ENCODE data around the gene PICALM.

PICALM gene

DNA sequence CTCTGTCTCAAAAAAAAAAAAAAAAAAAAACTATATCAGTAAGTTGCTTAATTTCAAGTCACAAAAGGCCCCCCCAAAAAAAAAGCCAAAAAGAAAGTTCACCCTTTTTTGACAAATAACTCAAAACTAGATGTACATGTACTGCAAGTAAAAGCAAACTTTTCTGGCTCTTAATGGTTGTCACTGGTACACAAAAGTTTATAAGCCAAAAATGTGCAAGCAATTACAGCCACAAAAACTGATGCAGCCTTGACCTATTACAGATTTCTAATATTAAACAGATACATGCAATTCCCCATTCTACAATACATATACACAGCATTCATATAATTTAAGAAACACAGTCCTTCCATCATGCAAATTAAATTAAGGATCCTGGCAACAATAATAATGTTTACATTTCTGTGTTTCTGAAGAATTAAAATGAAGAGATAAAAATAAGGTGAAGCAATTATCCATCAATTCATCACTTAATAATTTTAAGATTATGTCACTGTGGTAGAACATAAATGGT lies 18.6 kb downstream of the PICALM start:
- no peaks in the 10 kb centered on the region for H3K36me3 ChIP-seq (ENCODE audit: control insufficient read depth, insufficient read depth, low read length)
- H3K4me3 ChIP-seq (ENCODE audit: insufficient read depth, low read depth, low read length): no peak overlapping the region
- no peaks in the 10 kb centered on the region for H3K4me1 ChIP-seq (ENCODE audit: control insufficient read depth, insufficient read depth, low read length)
- H3K27ac ChIP-seq (ENCODE audit: insufficient read depth, low read depth, low read length, poor library complexity, severe bottlenecking): no peak overlapping the region
- H3K9me3 ChIP-seq (ENCODE audit: control insufficient read depth, low read length): no peaks in the 10 kb centered on the region
- H3K27me3 ChIP-seq (ENCODE audit: control insufficient read depth, insufficient read depth, low read length, poor library complexity, severe bottlenecking): no peaks in the 10 kb centered on the region

DNA sequence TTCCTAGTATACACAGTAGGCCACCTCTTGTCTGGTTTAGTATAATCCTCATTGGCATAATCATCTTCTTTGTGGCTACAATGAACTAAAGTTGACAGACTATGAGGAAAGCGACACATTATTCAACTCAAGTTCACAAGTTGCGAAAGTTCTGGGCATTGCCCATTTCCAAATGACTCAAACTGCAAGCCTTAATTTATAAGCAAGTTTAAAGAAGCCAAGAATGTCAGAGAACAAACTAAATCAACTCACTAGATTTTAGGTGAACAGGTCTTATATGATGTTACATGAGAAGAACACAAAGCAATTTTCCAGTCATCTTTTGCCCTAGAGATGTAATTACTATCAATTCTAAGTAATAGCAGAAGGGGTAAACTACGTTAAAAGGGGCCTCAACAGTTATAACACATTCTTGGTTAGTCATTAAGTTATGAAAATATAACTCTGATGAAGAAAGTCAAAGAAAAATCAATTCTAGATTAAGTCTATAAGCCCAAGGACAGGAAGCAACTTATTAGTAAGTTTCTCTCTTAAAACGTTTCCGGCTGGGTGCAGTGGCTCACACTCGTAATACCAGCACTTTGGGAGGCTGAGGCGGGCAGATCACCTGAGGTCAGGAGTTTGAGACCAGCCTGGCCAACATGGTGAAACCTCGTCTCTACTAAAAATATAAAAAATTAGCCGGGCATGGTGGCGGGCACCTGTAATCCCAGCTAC lies 21.5 kb downstream of the PICALM start:
- Histone ChIP-seq H3K4me3 (ENCODE audit: insufficient read depth, low read depth, low read length) (no peak overlapping the region), H3K27ac (ENCODE audit: insufficient read depth, low read depth, low read length, poor library complexity, severe bottlenecking) (no peak overlapping the region), H3K4me1 (ENCODE audit: control insufficient read depth, insufficient read depth, low read length) (no peaks in the 10 kb centered on the region), H3K9me3 (ENCODE audit: control insufficient read depth, low read length) (no peaks in the 10 kb centered on the region), H3K27me3 (ENCODE audit: control insufficient read depth, insufficient read depth, low read length, poor library complexity, severe bottlenecking) (no peaks in the 10 kb centered on the region), H3K36me3 (ENCODE audit: control insufficient read depth, insufficient read depth, low read length) (no peaks in the 10 kb centered on the region)
- 91 to 93% methylated on average over 9 of the region's 10 CpGs for WGBS, 2 experiments

DNA sequence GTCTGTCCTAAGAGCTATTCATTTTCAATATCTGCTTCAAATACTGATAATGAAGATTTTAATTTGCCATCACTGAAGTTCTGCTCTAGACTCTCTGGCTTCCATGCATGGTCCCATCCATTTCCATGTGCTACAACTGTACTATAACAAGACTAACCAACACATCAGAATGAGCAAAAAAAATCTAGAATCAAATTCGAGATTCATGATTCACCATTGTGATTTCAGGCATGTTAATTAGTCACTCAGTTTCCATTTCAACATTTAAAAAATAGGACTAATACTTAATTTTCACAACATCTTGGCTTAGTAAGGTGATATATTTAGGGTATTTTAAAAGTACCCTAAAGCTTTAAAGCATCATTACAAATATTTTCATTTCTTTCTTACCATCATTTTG lies 22.8 kb downstream of the PICALM start:
- H3K4me3 ChIP-seq (ENCODE audit: insufficient read depth, low read depth, low read length): no peak overlapping the region
- WGBS, 2 experiments: 92 to 95% methylated on average over 1 of the region's 1 CpG
- no peak overlapping the region for H3K27ac ChIP-seq (ENCODE audit: insufficient read depth, low read depth, low read length, poor library complexity, severe bottlenecking)
- H3K9me3 ChIP-seq (ENCODE audit: control insufficient read depth, low read length): no peaks in the 10 kb centered on the region
- no peaks in the 10 kb centered on the region for H3K36me3 ChIP-seq (ENCODE audit: control insufficient read depth, insufficient read depth, low read length)
- H3K4me1 ChIP-seq (ENCODE audit: control insufficient read depth, insufficient read depth, low read length): no peaks in the 10 kb centered on the region
- H3K27me3 ChIP-seq (ENCODE audit: control insufficient read depth, insufficient read depth, low read length, poor library complexity, severe bottlenecking): no peaks in the 10 kb centered on the region

DNA sequence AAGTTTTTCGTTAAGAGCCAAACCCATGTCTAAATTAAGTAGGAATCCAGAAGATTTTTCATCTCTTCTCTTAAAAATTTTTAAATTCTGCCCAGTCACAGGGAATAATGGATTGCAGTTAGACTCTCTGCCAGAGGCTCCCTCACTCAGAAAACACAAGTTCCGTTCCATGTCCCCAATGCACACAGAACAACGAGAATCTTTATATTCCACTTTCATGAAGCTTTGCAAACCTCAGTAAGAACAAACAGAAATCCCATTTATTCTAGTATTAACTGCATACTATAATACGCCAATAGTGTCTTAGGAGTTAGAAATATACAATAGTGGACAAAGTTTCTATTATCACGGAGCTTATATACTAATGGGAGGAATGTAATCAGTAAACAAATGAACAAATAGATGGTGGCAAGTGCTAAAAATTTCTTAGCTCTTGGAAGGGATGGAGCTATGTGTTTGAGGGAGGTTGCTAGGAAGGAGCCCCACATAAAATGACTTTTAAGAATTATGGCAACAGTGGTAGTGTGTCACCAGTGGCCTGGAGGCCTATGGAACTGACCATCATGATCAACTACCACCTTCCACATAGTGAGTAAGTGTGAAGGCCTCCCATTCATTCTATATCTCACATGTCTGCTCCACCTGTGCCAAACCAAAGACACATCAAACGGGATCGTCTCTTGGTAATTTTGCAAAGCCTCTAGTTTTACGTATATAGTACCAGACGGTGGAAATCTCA lies 24.9 kb downstream of the PICALM start:
- Histone ChIP-seq H3K4me3 (ENCODE audit: insufficient read depth, low read depth, low read length) (no peak overlapping the region), H3K27me3 (ENCODE audit: control insufficient read depth, insufficient read depth, low read length, poor library complexity, severe bottlenecking) (no peaks in the 10 kb centered on the region), H3K4me1 (ENCODE audit: control insufficient read depth, insufficient read depth, low read length) (no peaks in the 10 kb centered on the region), H3K9me3 (ENCODE audit: control insufficient read depth, low read length) (no peaks in the 10 kb centered on the region), H3K27ac (ENCODE audit: insufficient read depth, low read depth, low read length, poor library complexity, severe bottlenecking) (no peak overlapping the region), H3K36me3 (ENCODE audit: control insufficient read depth, insufficient read depth, low read length) (no peaks in the 10 kb centered on the region)
- WGBS, 2 experiments: 92 to 96% methylated on average over 8 to 9 of the region's 9 CpGs

DNA sequence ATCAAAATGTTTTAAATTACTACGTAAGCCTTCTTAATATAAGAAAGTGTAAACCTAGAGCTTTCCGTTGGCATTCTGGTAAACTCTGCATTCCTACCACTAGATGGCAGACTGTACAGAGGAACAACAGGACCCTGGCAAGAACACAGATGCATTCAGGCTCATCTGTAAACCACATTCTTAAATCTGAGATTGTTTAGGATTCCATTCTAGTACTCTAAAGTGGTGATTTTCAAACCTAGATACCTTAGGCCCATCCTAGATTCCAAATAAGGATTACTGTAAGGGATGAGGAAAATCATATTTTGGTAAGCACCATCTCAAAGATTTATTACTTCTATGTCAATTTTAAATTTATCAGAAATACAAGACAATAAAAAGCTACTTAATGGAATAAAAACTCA lies 26.9 kb downstream of the PICALM start:
- Histone ChIP-seq H3K9me3 (ENCODE audit: control insufficient read depth, low read length) (no peaks in the 10 kb centered on the region), H3K27me3 (ENCODE audit: control insufficient read depth, insufficient read depth, low read length, poor library complexity, severe bottlenecking) (no peaks in the 10 kb centered on the region), H3K4me3 (ENCODE audit: insufficient read depth, low read depth, low read length) (no peak overlapping the region), H3K4me1 (ENCODE audit: control insufficient read depth, insufficient read depth, low read length) (no peaks in the 10 kb centered on the region), H3K36me3 (ENCODE audit: control insufficient read depth, insufficient read depth, low read length) (no peaks in the 10 kb centered on the region), H3K27ac (ENCODE audit: insufficient read depth, low read depth, low read length, poor library complexity, severe bottlenecking) (no peak overlapping the region)
- 30 to 38% methylated on average over 2 of the region's 2 CpGs for WGBS, 2 experiments

DNA sequence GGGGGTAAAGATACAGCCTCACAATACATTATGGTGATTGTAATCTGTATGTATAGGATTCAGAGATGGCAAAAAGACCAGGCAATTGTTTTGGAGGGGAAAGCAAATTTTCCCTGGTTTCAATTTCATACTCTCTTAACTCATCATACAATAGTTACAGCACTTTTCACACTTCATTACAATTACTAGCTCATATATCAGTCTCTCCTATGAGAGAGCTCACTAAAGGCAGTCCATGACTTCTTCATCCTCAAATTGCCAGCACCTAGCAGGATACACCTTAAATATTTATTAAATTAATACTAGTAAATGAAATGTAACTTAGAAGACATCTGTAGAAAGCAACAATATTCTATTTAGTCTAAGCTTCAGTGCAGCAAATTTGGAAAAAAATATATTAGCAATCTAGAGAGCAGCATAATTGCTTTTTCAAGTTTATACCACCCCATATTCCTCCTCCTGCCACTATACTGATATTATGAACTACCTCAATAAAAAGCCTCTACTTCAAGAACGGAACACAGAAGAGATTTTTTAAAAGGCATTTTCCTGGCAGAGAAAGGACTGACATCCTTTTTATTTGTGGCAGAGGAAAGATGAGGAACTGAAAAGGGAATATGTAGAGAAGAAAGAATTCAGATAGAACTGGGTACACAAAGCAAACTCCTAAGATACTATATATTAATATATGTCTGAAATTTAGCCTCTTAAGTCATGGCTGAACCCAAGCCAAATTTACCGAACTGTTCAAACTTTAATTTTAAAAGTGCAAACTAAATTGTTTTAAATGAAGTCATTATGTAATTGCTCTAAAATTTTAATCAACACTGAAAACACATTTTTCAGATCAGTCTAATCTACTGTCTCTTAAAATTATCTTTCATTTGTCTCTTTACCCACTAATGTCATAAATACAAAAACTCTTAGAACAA lies 27.7 kb downstream of the PICALM start:
- no peak overlapping the region for H3K4me3 ChIP-seq (ENCODE audit: insufficient read depth, low read depth, low read length)
- no peaks in the 10 kb centered on the region for H3K4me1 ChIP-seq (ENCODE audit: control insufficient read depth, insufficient read depth, low read length)
- no peaks in the 10 kb centered on the region for H3K36me3 ChIP-seq (ENCODE audit: control insufficient read depth, insufficient read depth, low read length)
- 85 to 88% methylated on average over 1 of the region's 2 CpGs for WGBS, 2 experiments
- H3K9me3 ChIP-seq (ENCODE audit: control insufficient read depth, low read length): no peaks in the 10 kb centered on the region
- no peak overlapping the region for H3K27ac ChIP-seq (ENCODE audit: insufficient read depth, low read depth, low read length, poor library complexity, severe bottlenecking)
- no peaks in the 10 kb centered on the region for H3K27me3 ChIP-seq (ENCODE audit: control insufficient read depth, insufficient read depth, low read length, poor library complexity, severe bottlenecking)

DNA sequence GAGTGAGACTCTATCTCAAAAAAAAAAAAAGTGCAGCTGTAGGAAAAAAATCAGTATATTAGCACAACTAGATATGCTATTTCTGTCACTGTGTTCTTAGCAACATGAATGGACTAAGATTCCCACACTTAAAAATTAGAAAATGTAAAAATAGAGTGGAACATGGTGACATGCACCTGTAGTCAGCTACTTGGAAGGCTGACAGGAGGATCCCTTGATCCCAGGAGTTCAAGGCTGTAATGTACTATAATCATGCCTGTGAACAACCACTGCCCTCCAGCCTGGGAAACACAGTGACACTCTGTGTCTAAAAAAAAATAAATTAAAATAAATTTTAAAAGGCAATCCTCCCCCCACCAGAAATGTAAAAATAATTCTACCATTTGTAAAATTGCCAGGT lies 29.8 kb downstream of the PICALM start:
- Histone ChIP-seq H3K9me3 (ENCODE audit: control insufficient read depth, low read length) (no peaks in the 10 kb centered on the region), H3K4me3 (ENCODE audit: insufficient read depth, low read depth, low read length) (no peak overlapping the region), H3K27ac (ENCODE audit: insufficient read depth, low read depth, low read length, poor library complexity, severe bottlenecking) (no peak overlapping the region), H3K27me3 (ENCODE audit: control insufficient read depth, insufficient read depth, low read length, poor library complexity, severe bottlenecking) (no peaks in the 10 kb centered on the region), H3K36me3 (ENCODE audit: control insufficient read depth, insufficient read depth, low read length) (no peaks in the 10 kb centered on the region), H3K4me1 (ENCODE audit: control insufficient read depth, insufficient read depth, low read length) (no peaks in the 10 kb centered on the region)

DNA sequence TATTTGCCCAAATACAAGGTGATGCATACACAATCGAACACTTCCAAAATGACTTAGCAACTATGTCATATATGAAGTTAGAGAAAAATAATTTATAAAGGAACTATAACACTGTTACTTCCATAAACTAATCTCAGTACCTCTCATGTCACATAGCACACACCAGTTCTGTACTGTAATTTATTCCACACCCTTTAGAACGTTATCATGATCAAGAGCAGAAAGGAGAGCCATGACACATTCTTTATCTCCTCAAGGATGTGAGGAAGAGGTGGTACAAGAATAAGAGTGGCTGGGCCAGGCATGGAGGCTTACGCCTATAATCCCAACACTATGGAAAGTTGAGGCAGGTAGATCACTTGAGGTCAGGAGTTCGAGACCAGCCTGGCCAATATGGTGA lies 31.1 kb downstream of the PICALM start:
- 91 to 97% methylated on average over 3 of the region's 4 CpGs for WGBS, 2 experiments
- no peak overlapping the region for H3K4me3 ChIP-seq (ENCODE audit: insufficient read depth, low read depth, low read length)
- no peaks in the 10 kb centered on the region for H3K4me1 ChIP-seq (ENCODE audit: control insufficient read depth, insufficient read depth, low read length)
- no peak overlapping the region for H3K27ac ChIP-seq (ENCODE audit: insufficient read depth, low read depth, low read length, poor library complexity, severe bottlenecking)
- no peaks in the 10 kb centered on the region for H3K9me3 ChIP-seq (ENCODE audit: control insufficient read depth, low read length)
- H3K36me3 ChIP-seq (ENCODE audit: control insufficient read depth, insufficient read depth, low read length): no peaks in the 10 kb centered on the region
- H3K27me3 ChIP-seq (ENCODE audit: control insufficient read depth, insufficient read depth, low read length, poor library complexity, severe bottlenecking): no peaks in the 10 kb centered on the region

DNA sequence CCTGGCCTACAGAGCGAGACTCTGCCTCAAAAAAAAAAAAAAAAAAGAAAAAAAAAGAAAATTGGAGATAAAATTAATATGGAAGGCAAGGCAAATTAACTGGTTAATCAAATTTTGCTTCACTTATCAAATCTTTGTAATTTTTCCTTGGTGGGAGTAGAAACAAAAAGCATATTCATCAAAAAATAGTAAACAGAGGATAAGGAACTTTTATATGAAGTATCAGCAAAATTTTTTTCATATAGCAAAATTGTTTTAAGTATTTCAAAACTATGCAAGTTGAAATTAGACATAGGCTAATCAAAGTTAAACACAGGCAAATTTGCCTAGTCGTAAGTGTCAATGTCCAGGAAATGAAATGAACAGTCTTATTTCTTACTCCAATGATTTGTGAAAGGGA lies 33.0 kb downstream of the PICALM start:
- Histone ChIP-seq H3K36me3 (ENCODE audit: control insufficient read depth, insufficient read depth, low read length) (peaks cover 3% of the 10 kb centered on the region), H3K4me1 (ENCODE audit: control insufficient read depth, insufficient read depth, low read length) (no peaks in the 10 kb centered on the region), H3K9me3 (ENCODE audit: control insufficient read depth, low read length) (no peaks in the 10 kb centered on the region), H3K4me3 (ENCODE audit: insufficient read depth, low read depth, low read length) (no peak overlapping the region), H3K27me3 (ENCODE audit: control insufficient read depth, insufficient read depth, low read length, poor library complexity, severe bottlenecking) (no peaks in the 10 kb centered on the region), H3K27ac (ENCODE audit: insufficient read depth, low read depth, low read length, poor library complexity, severe bottlenecking) (no peak overlapping the region)
- 92 to 100% methylated on average over 2 of the region's 2 CpGs for WGBS, 2 experiments

DNA sequence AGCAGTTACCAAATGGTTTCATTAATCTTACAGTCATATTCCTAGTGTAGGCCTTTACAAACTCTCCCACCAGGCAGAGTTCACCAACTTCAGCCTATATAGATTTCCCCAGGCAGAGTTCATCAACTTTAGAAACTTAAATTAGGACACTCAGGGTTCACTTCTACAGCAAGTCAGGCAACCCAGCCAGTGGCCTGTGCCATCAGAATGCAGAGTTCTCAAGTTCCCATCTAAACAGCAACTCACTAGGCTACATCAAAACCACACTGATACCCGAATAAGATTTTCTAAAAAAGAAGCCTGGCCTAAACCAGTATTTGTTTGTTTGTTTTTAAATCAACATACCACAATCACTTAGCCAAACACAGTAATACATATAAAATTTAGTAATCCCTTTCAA lies 33.7 kb downstream of the PICALM start:
- 83 to 100% methylated on average over 1 of the region's 1 CpG for WGBS, 2 experiments
- H3K36me3 ChIP-seq (ENCODE audit: control insufficient read depth, insufficient read depth, low read length): peaks cover 3% of the 10 kb centered on the region

More for the DNA sequence above, 33.7 kb downstream of the PICALM start:
- H3K27me3 ChIP-seq (ENCODE audit: control insufficient read depth, insufficient read depth, low read length, poor library complexity, severe bottlenecking): no peaks in the 10 kb centered on the region
- H3K4me3 ChIP-seq (ENCODE audit: insufficient read depth, low read depth, low read length): no peak overlapping the region
- no peaks in the 10 kb centered on the region for H3K4me1 ChIP-seq (ENCODE audit: control insufficient read depth, insufficient read depth, low read length)
- no peaks in the 10 kb centered on the region for H3K9me3 ChIP-seq (ENCODE audit: control insufficient read depth, low read length)
- no peak overlapping the region for H3K27ac ChIP-seq (ENCODE audit: insufficient read depth, low read depth, low read length, poor library complexity, severe bottlenecking)

Measured in ectodermal cell (in vitro differentiated cells).